Ectodermal cell (in vitro differentiated cells): ENCODE data around the gene NELFB.
A peak's percentile ranks its signal among the peaks of the same experiment; 100 is the strongest.
"Not testable (repeated sequence)": the region's sequence is repeated elsewhere in the genome, so short reads cannot be mapped to it uniquely, and the experiment has no call there.

Experiments
- H3K27ac ChIP-seq: 2 replicates; pipeline ENCODE4 v1.7.0; 2013; ENCODE audit warnings: mild to moderate bottlenecking, low read depth, low read length; ENCODE audit not compliant: insufficient read depth, poor library complexity, severe bottlenecking
- H3K27me3 ChIP-seq: 2 replicates; pipeline ENCODE4 v1.7.0; 2013; ENCODE audit warnings: mild to moderate bottlenecking, low read length; ENCODE audit not compliant: insufficient read depth, control insufficient read depth, poor library complexity, severe bottlenecking
- H3K36me3 ChIP-seq: one replicate; pipeline ENCODE4 v1.7.0; 2013; ENCODE audit warnings: low read length; ENCODE audit not compliant: control insufficient read depth, insufficient read depth
- H3K4me1 ChIP-seq: one replicate; pipeline ENCODE4 v1.7.0; 2013; ENCODE audit warnings: low read length; ENCODE audit not compliant: control insufficient read depth, insufficient read depth
- H3K4me3 ChIP-seq: 2 replicates; pipeline ENCODE4 v1.7.0; 2013; ENCODE audit warnings: low read depth, low read length, control low read depth; ENCODE audit not compliant: insufficient read depth
- H3K9me3 ChIP-seq: 2 replicates; pipeline ENCODE4 v1.7.0; 2013; ENCODE audit warnings: mild to moderate bottlenecking, low read length, moderate library complexity; ENCODE audit not compliant: control insufficient read depth
- WGBS, 2 experiments: methylation state at CpG; one replicate each; pipeline ENCODE4 v1.1.7; 2013; ENCODE audit warnings: missing lambda C conversion rate in 2 of 2; 5-methylcytosine and 5-hydroxymethylcytosine counted together

NELFB gene

GRCh38 chr9:137251194-137251461, 4.0 kb upstream of the NELFB start, which contains the start of gene STPG3:
Gene STPG3 (plus strand): TSS chr9:137251286. CDS start chr9:137251287, 1 bp downstream.
- H3K9me3 ChIP-seq, result no peaks in the 10 kb centered on the region
- H3K27me3 ChIP-seq, result no peaks in the 10 kb centered on the region
- no peak within 1 kb of the TSS for H3K4me3 ChIP-seq
- 77 to 82% methylated on average over 4 of the region's 4 CpGs for WGBS, 2 experiments
- no peaks in the 10 kb centered on the region for H3K36me3 ChIP-seq
- H3K27ac ChIP-seq, result no peak within 1 kb of the TSS
- H3K4me1 ChIP-seq, result peaks cover 41% of the 10 kb centered on the region

- Histone ChIP-seq H3K9me3 (no peaks in the 10 kb centered on the region), H3K4me3 (no peak overlapping the region), H3K4me1 (peaks cover 45% of the 10 kb centered on the region), H3K27ac (no peak overlapping the region), H3K27me3 (no peaks in the 10 kb centered on the region), H3K36me3 (no peaks in the 10 kb centered on the region)
- 85 to 88% methylated on average over 22 of the region's 22 CpGs for WGBS, 2 experiments
Measured at GRCh38 chr9:137251490-137252268, 3.4 kb upstream of the NELFB start.

- Histone ChIP-seq H3K27ac (no peak overlapping the region), H3K4me3 (no peak overlapping the region), H3K4me1 (peaks cover 38% of the 10 kb centered on the region), H3K9me3 (no peaks in the 10 kb centered on the region), H3K27me3 (no peaks in the 10 kb centered on the region), H3K36me3 (no peaks in the 10 kb centered on the region)
- WGBS, 2 experiments, result 80 to 82% methylated on average over 35 of the region's 35 CpGs
Measured at GRCh38 chr9:137252555-137253506, 2.3 kb upstream of the NELFB start.

- no peaks in the 10 kb centered on the region for H3K27me3 ChIP-seq
- H3K9me3 ChIP-seq, result no peaks in the 10 kb centered on the region
- H3K4me1 ChIP-seq, result peaks cover 38% of the 10 kb centered on the region
- no peak overlapping the region for H3K27ac ChIP-seq
- peaks cover 5% of the 10 kb centered on the region for H3K36me3 ChIP-seq
- peak overlapping the region; percentile 74 for H3K4me3 ChIP-seq
- 58 to 59% methylated on average over 21 of the region's 21 CpGs for WGBS, 2 experiments
Measured at GRCh38 chr9:137253717-137254623, 1.2 kb upstream of the NELFB start.

GRCh38 chr9:137255448-137256114, 454 bp downstream of the NELFB start:
- H3K9me3 ChIP-seq, result no peaks in the 10 kb centered on the region
- H3K4me1 ChIP-seq, result peaks cover 36% of the 10 kb centered on the region
- peak overlapping the region; percentile 76 for H3K27ac ChIP-seq
- H3K4me3 ChIP-seq, result peak overlapping the region; percentile 74
- WGBS, 2 experiments, result 4% methylated on average over 51 of the region's 51 CpGs
- no peaks in the 10 kb centered on the region for H3K27me3 ChIP-seq
- peaks cover 7% of the 10 kb centered on the region for H3K36me3 ChIP-seq

DNA sequence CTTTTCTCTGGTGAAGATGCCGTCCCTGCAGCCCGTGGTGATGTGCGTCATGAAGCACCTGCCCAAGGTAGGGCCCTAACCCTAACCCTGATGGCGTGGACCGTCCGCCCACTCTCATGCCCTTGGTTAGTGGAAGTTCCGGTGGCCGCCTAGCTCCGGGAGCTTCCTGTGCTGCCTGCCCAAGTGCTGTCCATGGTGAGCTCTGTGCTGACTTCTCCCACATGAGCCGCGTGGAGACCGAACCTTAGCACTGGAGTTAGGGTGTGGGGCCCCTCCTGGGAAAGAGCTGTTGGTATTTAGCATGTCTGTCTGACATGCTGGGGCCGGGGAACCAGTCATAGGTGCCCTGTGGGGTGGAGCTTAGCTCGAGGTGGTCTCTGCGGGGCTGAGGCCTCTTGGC, 1.2 kb downstream of the NELFB start:
- Histone ChIP-seq H3K4me3 (peak overlapping the region; percentile 74), H3K27me3 (no peaks in the 10 kb centered on the region), H3K27ac (no peak overlapping the region), H3K9me3 (no peaks in the 10 kb centered on the region), H3K4me1 (peaks cover 29% of the 10 kb centered on the region), H3K36me3 (peaks cover 7% of the 10 kb centered on the region)
- WGBS, 2 experiments, result 96% methylated on average over 15 of the region's 15 CpGs

DNA sequence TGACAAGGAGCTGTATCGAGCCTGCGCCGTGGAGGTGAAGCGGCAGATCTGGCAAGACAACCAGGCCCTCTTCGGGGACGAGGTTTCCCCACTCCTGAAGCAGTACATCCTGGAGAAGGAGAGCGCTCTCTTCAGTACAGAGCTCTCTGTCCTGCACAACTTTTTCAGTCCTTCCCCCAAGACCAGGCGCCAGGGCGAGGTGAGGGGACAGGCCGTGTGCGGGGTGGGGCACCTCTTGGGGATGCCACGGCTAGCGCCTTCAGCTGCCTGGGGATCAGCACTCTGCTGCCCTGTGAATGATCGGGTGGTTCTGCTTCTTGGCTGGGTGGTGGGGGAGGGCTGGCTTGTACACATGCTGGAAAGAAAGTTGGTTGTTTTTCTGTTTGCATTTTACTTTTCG, 1.7 kb downstream of the NELFB start:
- H3K36me3 ChIP-seq, result peaks cover 7% of the 10 kb centered on the region
- 95% methylated on average over 15 of the region's 15 CpGs for WGBS, 2 experiments
- H3K9me3 ChIP-seq, result no peaks in the 10 kb centered on the region
- H3K4me1 ChIP-seq, result peaks cover 24% of the 10 kb centered on the region
- H3K27ac ChIP-seq, result no peak overlapping the region
- H3K27me3 ChIP-seq, result no peaks in the 10 kb centered on the region
- H3K4me3 ChIP-seq, result no peak overlapping the region

DNA sequence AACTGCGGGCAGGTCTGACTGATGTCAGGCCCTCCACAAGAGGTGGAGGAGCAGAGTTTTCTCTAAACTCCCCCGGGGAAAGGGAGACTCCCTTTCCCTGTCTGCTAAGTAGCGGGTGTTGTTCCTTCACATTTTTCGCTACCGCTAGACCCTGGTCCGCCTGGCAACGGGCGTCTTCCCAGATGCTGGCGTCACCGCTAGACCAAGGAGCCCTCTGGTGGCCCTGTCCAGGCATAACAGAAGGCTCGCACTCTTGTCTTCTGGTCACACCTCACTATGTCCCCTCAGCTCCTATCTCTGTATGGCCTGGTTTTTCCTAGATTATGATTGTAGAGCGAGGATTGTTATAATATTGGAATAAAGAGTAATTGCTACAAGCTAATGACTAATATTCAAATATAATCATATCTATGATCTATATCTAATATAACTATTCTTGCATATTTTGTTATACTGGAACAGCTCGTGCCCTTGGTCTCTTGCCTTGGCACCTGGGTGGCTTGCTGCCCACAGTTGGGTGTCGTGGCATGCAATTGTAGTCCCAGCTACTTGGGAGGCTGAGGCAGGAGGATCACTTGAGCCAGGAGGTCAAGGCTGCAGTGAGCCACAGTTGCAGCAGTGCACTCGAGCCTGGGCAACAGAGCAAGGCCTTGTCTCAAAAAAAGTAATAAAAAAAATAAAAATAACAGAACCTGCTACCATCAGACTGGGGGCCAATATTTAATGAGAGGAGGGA, 7.2 kb downstream of the NELFB start:
- WGBS, 2 experiments, result 39 to 44% methylated on average over 13 of the region's 15 CpGs

GRCh38 chr9:137262909-137263285, 7.8 kb downstream of the NELFB start:
- H3K4me3 ChIP-seq, result no peak overlapping the region
- H3K4me1 ChIP-seq, result no peaks in the 10 kb centered on the region
- 92 to 94% methylated on average over 24 of the region's 24 CpGs for WGBS, 2 experiments
- H3K27ac ChIP-seq, result no peak overlapping the region
- no peaks in the 10 kb centered on the region for H3K27me3 ChIP-seq
- no peaks in the 10 kb centered on the region for H3K9me3 ChIP-seq
- H3K36me3 ChIP-seq, result peaks cover 26% of the 10 kb centered on the region

More for the DNA sequence above, 7.2 kb downstream of the NELFB start:
- not testable (repeated sequence) for H3K4me1 ChIP-seq, H3K27me3 ChIP-seq, H3K4me3 ChIP-seq, H3K27ac ChIP-seq, H3K9me3 ChIP-seq
- H3K36me3 ChIP-seq, result peaks cover 23% of the 10 kb centered on the region
